GM19467 (cell line): ENCODE results near the gene IQUB.
"Not testable (repeated sequence)": the region's sequence is repeated elsewhere in the genome, so short reads cannot be mapped to it uniquely, and the experiment has no call there.

ENCODE experiments used
- ATAC-seq: cut with Tn5 transposase; IDR thresholded peaks from one replicate; pipeline ENCODE4 v1.9.1; 2021; ENCODE audit warnings: mild to moderate bottlenecking, moderate library complexity; ENCODE audit not compliant: unreplicated experiment

The IQUB gene

DNA sequence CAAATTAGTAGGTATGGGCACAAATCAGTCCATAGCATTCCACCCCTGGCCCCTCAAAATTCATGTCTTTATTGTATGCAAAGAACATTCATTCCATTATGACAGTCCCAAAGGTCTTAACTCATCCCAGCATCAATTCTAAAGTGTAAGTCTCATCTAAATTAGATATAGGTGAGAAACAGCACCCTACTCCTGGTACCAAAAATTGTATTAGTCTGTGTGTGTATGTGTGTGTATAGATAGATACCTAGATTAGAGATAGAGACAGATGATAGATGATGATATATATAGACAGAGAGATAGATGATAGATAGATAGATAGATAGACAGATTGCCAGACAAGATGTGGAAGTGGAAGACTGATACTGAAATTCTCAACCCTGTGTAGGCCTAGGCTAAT lies 109.9 kb downstream of the IQUB start:
- no peak for ATAC-seq

DNA sequence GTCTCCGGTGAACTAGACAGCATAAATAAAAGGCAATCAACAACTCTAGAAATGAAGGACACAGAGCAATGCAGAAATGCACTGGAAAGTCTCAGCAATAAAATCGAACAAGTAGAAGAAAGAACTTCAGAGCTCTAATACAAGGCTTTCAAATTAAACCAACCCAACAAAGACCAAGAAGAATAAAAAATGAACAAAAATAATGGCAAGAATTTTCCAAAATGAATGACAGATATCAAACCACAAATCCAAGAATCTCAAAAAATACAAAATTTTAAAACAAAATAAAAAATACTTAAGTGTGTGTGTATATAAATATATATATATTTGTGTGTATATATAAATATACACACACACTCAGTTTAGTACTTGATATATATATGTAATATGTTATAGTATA lies 110.8 kb downstream of the IQUB start:
- ATAC-seq: no peak

DNA sequence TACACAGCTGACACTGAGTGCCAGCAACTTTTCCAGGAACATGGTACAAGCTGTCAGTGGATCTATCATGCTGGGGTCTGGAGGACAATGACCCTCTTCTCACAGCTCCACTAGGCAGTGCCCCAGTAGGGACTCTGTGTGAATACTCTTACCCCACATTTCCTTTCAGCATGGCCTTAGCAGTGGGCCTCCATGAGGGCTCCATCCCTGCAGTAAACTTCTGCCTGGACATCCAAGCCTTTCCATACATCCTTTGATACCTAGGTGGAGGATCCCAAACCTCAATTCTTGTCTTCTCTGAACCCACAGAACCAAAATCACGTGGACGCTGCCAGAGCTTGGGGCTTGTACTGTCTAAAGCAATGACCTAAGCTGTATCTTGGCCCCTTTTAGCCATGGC lies 116.8 kb downstream of the IQUB start:
- ATAC-seq: no peak

DNA sequence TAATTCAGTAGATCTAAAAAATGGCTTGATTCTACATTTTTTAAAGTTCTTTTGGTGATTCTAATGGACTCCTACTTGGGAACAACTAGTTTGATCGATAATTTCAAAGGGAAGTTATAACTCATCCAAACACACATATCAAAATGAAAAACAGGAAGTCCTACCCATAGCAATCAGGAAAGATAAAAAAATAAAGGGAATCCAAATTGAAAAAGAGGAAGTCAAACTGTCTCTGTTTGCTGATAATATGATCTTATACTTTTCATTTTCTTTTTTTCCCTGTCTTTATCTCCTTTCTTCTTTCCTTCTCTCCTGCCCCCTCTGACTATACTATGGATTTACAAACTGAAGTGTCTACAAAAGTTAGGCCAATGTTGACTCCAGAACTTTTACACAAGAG lies 118.8 kb downstream of the IQUB start:
- no peak for ATAC-seq

DNA sequence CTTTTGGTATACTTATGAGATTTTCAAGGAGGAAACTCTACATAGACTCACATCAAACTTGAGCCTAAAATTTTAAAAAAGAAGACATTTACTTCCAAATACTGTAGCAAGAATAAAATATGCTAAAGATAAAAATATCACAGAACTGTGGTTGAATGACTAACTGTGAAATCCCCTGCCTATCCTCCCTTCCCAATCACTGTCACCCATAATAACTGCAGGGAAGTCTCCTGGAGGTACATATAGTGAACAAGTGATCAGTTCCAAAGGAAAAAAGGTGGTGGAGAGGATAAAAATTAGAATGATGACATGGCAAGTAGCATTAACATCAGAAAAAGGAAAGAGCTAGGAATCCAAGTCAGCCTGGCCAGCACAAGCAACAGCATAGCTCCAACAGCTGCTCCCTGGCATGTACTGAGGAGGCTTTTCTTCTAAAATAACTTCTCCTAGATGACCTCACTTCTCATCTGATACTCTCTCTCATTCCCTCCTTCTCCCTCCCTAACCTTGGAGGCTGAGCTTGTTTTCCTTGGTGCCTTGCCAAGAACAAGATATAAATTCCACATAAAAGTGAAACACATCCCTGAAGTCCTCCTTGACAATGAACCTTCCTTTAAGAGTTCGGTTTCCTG lies 124.0 kb downstream of the IQUB start:
- no peak for ATAC-seq

DNA sequence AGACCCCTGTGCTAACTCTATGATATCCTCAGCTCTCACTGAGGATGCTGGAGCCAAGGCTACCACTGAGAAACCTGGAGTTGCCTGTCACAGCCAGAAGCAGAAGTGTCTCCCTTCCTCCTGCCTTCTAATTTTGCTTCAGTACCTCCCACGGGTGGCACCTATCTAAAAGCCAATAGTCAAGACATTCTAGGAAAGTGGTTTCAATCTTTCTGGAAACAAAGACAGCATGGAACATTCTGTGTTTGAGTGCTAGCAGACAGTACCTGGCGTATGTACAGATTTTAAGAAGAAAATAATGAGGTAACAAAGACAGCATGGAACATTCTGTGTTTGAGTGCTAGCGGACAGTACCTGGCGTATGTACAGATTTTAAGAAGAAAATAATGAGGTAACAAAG lies 126.4 kb downstream of the IQUB start:
- ATAC-seq: not testable (repeated sequence)
